Adrenal gland (tissue), 12 donors: ENCODE results near the gene LASP1. TPM values are rescaled to one million over a fixed set of nuclear protein-coding genes. Genes with fewer than 3 reads are reported as not detected.

Experiments used
- DNase-seq, 7 donors: peaks; one replicate each; pipeline ENCODE4 v3.0.0-alpha.2; 2019 to 2020
- H3K27ac ChIP-seq, 5 donors: fragments of 200-600 bp; sonication (generic) in 4 of 5; 1 replicate in 3 of 5; 2 replicates in 2 of 5; pipeline versions ENCODE4 v1.5.1 to v1.8.0; 2016 to 2020; ENCODE audit warnings: mild to moderate bottlenecking in 1 of 5
- H3K27me3 ChIP-seq: fragments of 200-600 bp; 2 replicates; pipeline ENCODE4 v1.8.0; 2021
- H3K36me3 ChIP-seq, 2 donors: fragments of 200-600 bp; replicated peaks in 1 of 2; 1 replicate in 1 of 2; 2 replicates in 1 of 2; pipeline versions ENCODE4 v1.5.1 to v1.8.0; 2018 to 2022
- H3K4me1 ChIP-seq, 2 donors: fragments of 200-600 bp; replicated peaks in 1 of 2; 1 replicate in 1 of 2; 2 replicates in 1 of 2; pipeline versions ENCODE4 v1.5.1 to v1.8.0; 2018 to 2021
- H3K4me3 ChIP-seq, 4 donors: fragments of 200-600 bp; sonication (generic) in 3 of 4; one replicate each; pipeline ENCODE4 v1.5.1; 2016 to 2018
- H3K9me3 ChIP-seq, 3 donors: fragments of 200-600 bp; sonication (generic) in 1 of 3; replicated peaks in 1 of 3; 1 replicate in 2 of 3; 2 replicates in 1 of 3; pipeline versions ENCODE4 v1.5.1 to v1.8.0; 2016 to 2021
- POLR2A ChIP-seq, 2 donors: fragments of 450-650 bp; IDR thresholded peaks; one replicate each; pipeline ENCODE4 v1.6.1; 2017; ENCODE audit warnings: antibody characterized with exemption in 2 of 2, mild to moderate bottlenecking in 2 of 2, moderate library complexity in 1 of 2
- WGBS, 4 donors: extraction: QIAGEN DNeasy Blood & Tissue Kit in 2 of 4; methylation state at CpG; one replicate each; pipeline versions ENCODE4 v1.1.5 to v1.1.7; 2013 to 2017; 5-methylcytosine and 5-hydroxymethylcytosine counted together
- intact Hi-C, 2 donors: fragments of 100-400 bp; cut with DNase I; formaldehyde crosslinking; loops; one replicate each; pipeline versions ENCODE4 v1.14.1 to v1.15.0; 2022 to 2023
- polyA plus RNA-seq, 3 donors: library from polyadenylated mRNA; stranded (reverse); fragments of 200-250 nt in 2 of 3; fragments of 350-450 nt in 1 of 3; fragmentation: Illumina TruSeq in 1 of 3; extraction: RNeasy Lipid Tissue Mini Kit (QIAGEN cat#74804) in 1 of 3; gene quantifications; one replicate each; pipeline ENCODE4 v1.2.3, GENCODE V29; 2013 to 2014
- total RNA-seq, 9 donors: library from RNA; depleted of rRNA in 4 of 9; stranded (reverse); fragments of >200 nt in 4 of 9; fragments of 120-200 nt in 1 of 9; fragmentation: NEBNext Ultra II Directional in 1 of 9; extraction: Animal tissue kit (Norgen Biotek cat#: 25700) in 1 of 9; gene quantifications; one replicate each; pipeline versions ENCODE4 v1.1.0 to v1.2.4, GENCODE V29; 2013 to 2023
- TF ChIP-seq, protein P1 (sequence below), 6 experiments: fragments of 450-650 bp in 4 of 6; fragments of 200-600 bp in 2 of 6; sonication (generic) in 1 of 6; IDR thresholded peaks; 1 replicate in 5 of 6; 2 replicates in 1 of 6; pipeline versions ENCODE4 v1.5.1 to v1.8.0; 2016 to 2021; ENCODE audit warnings: antibody characterized with exemption in 6 of 6, mild to moderate bottlenecking in 2 of 6, moderate library complexity in 1 of 6
- donor health status: healthy with polysubstance abuse.
- donor health status: Bipolar disorder and iron deficiency.
- donor health status: DM: yes; HTN: yes; CAD: no.
- donor health status: DM: no; HTN: no; CAD: no.
- donor health status: DM: no; HTN: no; CAD: no.
- donor health status: DM: yes; HTN: yes; CAD: no.

Gene LASP1
- total and polyA plus RNA-seq, 12 donors, result 36.3 to 123 (median 88.0) TPM

GRCh38 chr17:38939987-38940386, 70.1 kb downstream of the LASP1 start:
- H3K27me3 ChIP-seq, result no peaks in the 10 kb centered on the region
- no peak overlapping the region for H3K27ac ChIP-seq
- intact Hi-C loops, result no loop called here
- H3K4me3 ChIP-seq, result no peak overlapping the region
- DNase-seq, result no peak
- no peaks in the 10 kb centered on the region for H3K4me1 ChIP-seq
- no peaks in the 10 kb centered on the region for H3K9me3 ChIP-seq
- H3K36me3 ChIP-seq, result no peaks in the 10 kb centered on the region
- no peak for TF ChIP-seq POLR2A (IDR thresholded peaks at IDR 0.05)
- TF ChIP-seq, protein P1, sequence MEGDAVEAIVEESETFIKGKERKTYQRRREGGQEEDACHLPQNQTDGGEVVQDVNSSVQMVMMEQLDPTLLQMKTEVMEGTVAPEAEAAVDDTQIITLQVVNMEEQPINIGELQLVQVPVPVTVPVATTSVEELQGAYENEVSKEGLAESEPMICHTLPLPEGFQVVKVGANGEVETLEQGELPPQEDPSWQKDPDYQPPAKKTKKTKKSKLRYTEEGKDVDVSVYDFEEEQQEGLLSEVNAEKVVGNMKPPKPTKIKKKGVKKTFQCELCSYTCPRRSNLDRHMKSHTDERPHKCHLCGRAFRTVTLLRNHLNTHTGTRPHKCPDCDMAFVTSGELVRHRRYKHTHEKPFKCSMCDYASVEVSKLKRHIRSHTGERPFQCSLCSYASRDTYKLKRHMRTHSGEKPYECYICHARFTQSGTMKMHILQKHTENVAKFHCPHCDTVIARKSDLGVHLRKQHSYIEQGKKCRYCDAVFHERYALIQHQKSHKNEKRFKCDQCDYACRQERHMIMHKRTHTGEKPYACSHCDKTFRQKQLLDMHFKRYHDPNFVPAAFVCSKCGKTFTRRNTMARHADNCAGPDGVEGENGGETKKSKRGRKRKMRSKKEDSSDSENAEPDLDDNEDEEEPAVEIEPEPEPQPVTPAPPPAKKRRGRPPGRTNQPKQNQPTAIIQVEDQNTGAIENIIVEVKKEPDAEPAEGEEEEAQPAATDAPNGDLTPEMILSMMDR (IDR thresholded peaks at IDR 0.05), result no peak

GRCh38 chr17:38940404-38940803, 70.5 kb downstream of the LASP1 start:
- H3K27me3 ChIP-seq, result no peaks in the 10 kb centered on the region
- H3K36me3 ChIP-seq, result no peaks in the 10 kb centered on the region
- H3K4me1 ChIP-seq, result no peaks in the 10 kb centered on the region
- intact Hi-C loops, result no loop called here
- H3K27ac ChIP-seq, result no peak overlapping the region
- no peaks in the 10 kb centered on the region for H3K9me3 ChIP-seq
- DNase-seq, result no peak
- WGBS, 4 donors, result 88 to 95% (median 91%) methylated on average over 1 of the region's 1 CpG
- no peak overlapping the region for H3K4me3 ChIP-seq
- no peak for TF ChIP-seq POLR2A (IDR thresholded peaks at IDR 0.05)
- TF ChIP-seq, protein P1 (IDR thresholded peaks at IDR 0.05), result no peak

GRCh38 chr17:38942696-38943334, 73.0 kb downstream of the LASP1 start:
- WGBS, 4 donors, result 51 to 69% (median 61%) methylated on average over 4 of the region's 4 CpGs
- Histone ChIP-seq H3K4me1 (no peaks in the 10 kb centered on the region), H3K4me3 (no peak overlapping the region), H3K36me3 (no peaks in the 10 kb centered on the region), H3K9me3 (no peaks in the 10 kb centered on the region), H3K27ac (no peak overlapping the region), H3K27me3 (no peaks in the 10 kb centered on the region)
- no peak for TF ChIP-seq POLR2A (IDR thresholded peaks at IDR 0.05)
- TF ChIP-seq, protein P1 (IDR thresholded peaks at IDR 0.05), result no peak
- no peak for DNase-seq
- intact Hi-C loops, result no loop called here

DNA sequence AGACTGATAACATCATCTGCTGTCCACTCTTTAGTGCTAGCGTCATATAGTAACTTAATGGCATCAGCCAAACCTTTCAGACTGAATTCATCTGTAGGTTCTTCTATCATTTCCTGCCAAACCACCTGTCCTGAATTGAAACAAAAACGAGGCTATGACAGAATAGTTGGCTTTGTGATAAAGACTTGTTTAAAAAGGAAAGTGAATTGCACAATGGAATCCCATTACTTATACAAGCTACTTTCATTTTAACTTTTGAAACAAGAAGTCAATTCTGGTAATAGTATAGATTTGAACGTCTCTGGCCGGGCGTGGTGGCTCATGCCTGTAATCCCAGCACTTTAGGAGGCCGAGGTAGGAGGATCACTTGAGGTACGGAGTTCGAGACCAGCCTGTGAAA, 73.7 kb downstream of the LASP1 start:
- intact Hi-C loops, result no loop called here
- Histone ChIP-seq H3K9me3 (no peaks in the 10 kb centered on the region), H3K4me3 (no peak overlapping the region), H3K36me3 (no peaks in the 10 kb centered on the region), H3K4me1 (no peaks in the 10 kb centered on the region), H3K27me3 (no peaks in the 10 kb centered on the region), H3K27ac (no peak overlapping the region)
- WGBS, 4 donors, result 54 to 76% (median 68%) methylated on average over 8 of the region's 8 CpGs
- DNase-seq, result no peak
- TF ChIP-seq POLR2A (IDR thresholded peaks at IDR 0.05), result no peak
- TF ChIP-seq, protein P1 (IDR thresholded peaks at IDR 0.05), result no peak
